Measurements from ENCODE around the gene COX7A1.
"Not testable (repeated sequence)": the region's sequence is repeated elsewhere in the genome, so short reads cannot be mapped to it uniquely, and the experiment has no call there.

The COX7A1 gene

GRCh38 chr19:36141039-36141927 is 11.0 kb downstream of the COX7A1 start:
- peak; percentile 80 to 94 for DNase-seq

- DNase-seq: peak; percentile 75 to 91
Measured at GRCh38 chr19:36140304-36141038, 11.8 kb downstream of the COX7A1 start.

- peak; percentile 90 to 99 for DNase-seq
Measured at GRCh38 chr19:36139473-36140303, 12.6 kb downstream of the COX7A1 start, which contains the start of gene CAPNS1. Gene CAPNS1 (plus strand): TSS chr19:36140066. CDS start chr19:36141012, 946 bp downstream.

GRCh38 chr19:36139120-36139472 is 13.2 kb downstream of the COX7A1 start:
- DNase-seq: no peak

DNA sequence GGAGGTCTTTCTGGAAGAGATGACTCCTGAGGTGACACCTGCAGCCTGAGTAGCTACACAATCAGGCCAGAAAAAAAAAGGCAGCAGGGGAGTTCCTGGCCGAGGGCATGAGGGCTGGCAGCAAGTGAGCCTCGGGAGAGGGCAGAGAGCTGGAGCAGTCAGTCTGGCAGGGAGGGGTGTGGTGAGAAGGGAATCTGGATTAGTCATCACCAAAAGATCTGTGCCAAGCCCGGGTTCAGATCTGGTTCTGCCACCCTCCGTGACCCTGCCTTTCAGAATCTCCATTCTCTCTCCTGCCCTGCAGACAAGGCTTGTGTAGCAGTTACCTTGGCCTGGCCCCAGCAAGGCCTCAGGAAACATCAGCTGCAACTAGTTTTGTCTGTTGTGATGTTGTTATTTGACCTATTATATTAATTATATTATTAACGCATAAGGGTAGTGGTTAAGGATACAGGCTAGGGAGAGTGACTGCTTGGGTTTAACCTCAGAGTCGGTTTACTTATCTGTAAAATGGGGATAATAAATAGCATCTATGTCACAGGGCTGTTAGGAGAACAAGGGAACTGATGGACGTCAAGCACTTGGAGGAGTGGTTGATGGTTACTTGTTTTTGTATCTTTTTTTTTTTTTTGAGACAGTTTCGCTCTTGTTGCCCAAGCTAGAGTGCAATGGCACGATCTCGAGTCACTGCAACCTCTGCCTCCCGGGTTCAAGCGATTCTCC is 15.1 kb downstream of the COX7A1 start:
- DNase-seq: no peak

DNA sequence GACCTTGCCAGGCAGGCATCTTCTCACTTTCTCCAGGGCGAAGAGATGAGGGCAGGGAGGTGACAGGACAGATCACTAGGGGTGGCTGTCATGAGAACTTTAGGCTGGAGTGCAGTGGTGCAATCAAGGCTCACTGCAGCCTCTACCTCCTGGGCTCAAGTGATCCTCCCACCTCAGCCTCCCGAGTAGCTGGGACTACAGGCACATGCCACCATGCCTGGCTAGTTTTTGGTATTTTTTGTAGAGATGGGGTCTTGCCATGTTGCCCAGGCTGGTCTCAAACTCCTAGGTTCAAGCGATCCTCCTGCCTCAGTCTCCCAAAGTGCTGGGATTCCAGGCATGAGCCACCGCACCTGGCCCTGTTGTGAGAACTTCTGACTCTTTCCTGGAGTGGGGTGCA is 17.4 kb downstream of the COX7A1 start:
- not testable (repeated sequence) for DNase-seq

DNA sequence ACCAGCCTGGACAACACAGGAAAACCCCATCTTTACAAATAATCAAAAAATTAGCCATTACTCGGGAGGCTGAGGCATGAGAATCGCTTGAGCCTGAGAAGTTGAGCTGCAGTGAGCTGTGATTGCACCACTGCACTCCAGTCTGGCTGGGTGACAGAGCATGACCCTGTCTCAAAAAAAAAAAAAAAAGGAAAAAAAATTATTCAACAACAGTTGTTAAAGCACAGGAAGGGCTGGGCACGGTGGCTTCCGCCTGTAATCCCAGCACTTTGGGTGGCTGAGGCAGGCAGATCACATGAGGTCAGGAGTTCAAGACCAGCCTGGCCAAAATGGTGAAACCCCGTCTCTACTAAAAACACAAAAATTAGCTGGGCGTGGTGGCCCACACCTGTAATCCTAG is 21.0 kb downstream of the COX7A1 start:
- DNase-seq: not testable (repeated sequence)

- DNase-seq: peak; percentile 36 to 72
Measured at GRCh38 chr19:36128392-36128736, 23.9 kb downstream of the COX7A1 start.

DNA sequence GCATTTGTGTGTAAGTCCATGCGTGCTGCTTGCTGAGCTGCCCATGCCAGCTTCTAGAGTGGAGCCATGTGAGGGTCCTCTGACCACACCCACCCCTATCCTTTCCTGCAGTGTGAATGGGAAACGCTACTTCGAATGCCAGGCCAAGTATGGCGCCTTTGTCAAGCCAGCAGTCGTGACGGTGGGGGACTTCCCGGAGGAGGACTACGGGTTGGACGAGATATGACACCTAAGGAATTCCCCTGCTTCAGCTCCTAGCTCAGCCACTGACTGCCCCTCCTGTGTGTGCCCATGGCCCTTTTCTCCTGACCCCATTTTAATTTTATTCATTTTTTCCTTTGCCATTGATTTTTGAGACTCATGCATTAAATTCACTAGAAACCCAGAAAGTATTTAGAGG is 26.7 kb downstream of the COX7A1 start:
- DNase-seq: no peak

- DNase-seq: no peak
Measured at GRCh38 chr19:36121486-36122124, 30.6 kb downstream of the COX7A1 start.

GRCh38 chr19:36120984-36121358 is 31.3 kb downstream of the COX7A1 start:
- no peak for DNase-seq

- DNase-seq: peak; percentile 88 to 91
Measured at GRCh38 chr19:36120092-36120983, 31.9 kb downstream of the COX7A1 start.

DNA sequence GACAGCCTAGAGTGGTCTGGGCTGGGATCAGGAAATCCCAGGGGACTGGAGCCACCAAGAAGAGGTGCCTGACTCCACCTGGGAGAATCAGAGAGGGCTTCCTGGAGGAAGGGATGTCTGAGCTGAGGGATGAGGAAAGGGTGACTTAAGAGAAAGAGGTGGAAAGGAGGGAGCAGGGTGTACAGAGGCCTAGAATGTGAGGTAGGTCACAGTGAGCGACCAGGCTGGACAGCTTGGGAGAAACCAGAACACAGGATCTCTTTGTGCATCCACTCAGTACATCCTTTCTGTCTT is 36.0 kb downstream of the COX7A1 start:
- no peak for DNase-seq

DNA sequence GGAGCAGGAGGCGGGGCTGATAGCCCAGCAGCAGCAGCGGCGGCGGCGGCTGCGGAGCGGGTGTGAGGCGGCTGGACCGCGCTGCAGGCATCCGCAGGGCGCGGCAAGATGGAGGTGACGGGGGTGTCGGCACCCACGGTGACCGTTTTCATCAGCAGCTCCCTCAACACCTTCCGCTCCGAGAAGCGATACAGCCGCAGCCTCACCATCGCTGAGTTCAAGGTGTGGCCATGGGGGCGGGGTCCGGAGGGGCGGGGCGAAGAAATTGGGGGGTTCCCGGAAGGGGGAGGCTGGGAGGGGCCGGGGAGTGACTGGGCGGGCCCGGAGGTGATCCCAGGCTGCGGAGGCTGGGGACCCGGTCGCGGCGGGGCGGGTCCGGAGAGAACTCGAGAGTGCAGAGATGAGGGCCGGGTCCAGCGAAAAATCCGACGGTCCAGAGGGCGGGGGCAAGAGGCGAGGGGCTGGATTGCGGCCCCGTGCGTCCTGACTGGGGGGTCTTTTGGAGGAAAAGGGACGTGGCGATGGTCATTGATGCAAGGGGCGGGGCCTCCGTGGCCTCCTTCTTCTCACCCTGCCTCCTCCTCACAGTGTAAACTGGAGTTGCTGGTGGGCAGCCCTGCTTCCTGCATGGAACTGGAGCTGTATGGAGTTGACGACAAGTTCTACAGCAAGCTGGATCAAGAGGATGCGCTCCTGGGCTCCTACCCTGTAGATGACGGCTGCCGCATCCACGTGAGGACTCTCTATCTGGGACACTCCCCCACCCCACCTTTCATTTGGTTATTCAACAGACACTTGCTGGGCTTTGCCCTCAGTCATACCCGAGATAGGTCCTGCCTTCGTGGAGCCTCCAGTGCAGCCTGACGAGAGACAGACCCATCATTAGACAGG is 36.5 kb downstream of the COX7A1 start, which contains the start of gene TBCB:
Gene TBCB, plus strand, starts transcription at position 16 of the 891 bp plus-strand sequence. Its CDS starts 93 bp downstream, at position 109.
- peak; percentile 54 to 94 for DNase-seq

- peak; percentile 100 for DNase-seq
Measured at GRCh38 chr19:36114721-36115452, 37.4 kb downstream of the COX7A1 start, which contains the start of gene POLR2I. Gene POLR2I (minus strand): TSS chr19:36114875. CDS start chr19:36114856, 19 bp downstream.

GRCh38 chr19:36113894-36114720 is 38.1 kb downstream of the COX7A1 start:
- peak; percentile 65 to 68 for DNase-seq

DNA sequence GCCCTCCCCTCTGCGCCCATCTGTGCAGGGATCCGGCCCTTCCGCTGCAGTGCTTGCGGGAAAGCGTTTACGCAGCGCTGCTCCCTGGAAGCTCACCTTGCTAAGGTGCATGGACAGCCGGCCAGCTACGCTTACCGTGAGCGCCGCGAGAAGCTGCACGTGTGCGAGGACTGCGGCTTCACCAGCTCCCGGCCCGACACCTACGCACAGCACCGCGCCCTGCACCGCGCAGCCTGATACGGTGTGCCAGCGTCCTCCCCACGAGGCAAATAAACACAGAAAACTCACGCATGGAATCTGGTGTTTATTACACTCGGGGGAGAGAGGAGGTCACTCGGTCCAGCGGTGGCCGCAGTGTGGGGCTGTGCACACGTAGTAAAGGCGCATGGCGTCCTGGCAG is 38.8 kb downstream of the COX7A1 start:
- peak in 1 of 2 experiments; percentile 43 for DNase-seq

GRCh38 chr19:36112678-36113077 is 39.6 kb downstream of the COX7A1 start:
- DNase-seq: no peak
